ENCODE measurements around the gene CYP26B1.

The CYP26B1 gene

DNA sequence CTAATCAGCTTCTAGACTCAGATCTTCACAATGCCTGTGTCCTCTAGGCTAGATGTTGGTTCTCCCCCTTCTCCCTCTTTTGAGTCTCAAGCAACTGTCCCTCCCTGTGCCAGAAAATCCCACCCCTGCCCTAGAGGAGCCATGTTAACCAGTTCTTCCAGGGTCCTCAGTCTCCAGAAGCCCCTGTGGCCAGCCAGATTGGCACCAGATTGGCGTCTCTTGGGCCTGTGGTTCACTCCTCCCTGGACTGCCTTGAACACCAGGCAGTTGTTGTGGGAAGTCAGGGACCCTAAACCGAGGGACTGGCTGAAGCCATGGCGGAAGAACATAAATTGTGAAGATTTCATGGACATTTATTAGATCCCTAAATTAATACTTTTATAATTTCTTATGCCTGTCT, 36.6 kb downstream of the CYP26B1 start:
- TF ChIP-seq, protein P1, sequence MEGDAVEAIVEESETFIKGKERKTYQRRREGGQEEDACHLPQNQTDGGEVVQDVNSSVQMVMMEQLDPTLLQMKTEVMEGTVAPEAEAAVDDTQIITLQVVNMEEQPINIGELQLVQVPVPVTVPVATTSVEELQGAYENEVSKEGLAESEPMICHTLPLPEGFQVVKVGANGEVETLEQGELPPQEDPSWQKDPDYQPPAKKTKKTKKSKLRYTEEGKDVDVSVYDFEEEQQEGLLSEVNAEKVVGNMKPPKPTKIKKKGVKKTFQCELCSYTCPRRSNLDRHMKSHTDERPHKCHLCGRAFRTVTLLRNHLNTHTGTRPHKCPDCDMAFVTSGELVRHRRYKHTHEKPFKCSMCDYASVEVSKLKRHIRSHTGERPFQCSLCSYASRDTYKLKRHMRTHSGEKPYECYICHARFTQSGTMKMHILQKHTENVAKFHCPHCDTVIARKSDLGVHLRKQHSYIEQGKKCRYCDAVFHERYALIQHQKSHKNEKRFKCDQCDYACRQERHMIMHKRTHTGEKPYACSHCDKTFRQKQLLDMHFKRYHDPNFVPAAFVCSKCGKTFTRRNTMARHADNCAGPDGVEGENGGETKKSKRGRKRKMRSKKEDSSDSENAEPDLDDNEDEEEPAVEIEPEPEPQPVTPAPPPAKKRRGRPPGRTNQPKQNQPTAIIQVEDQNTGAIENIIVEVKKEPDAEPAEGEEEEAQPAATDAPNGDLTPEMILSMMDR (IDR thresholded peaks at IDR 0.05; ENCODE audit: unreplicated experiment in 3 of 3) = no peak
- no peak overlapping the region for H3K4me3 Mint-ChIP-seq
- H3K36me3 Mint-ChIP-seq (ENCODE audit: low read depth) = no peaks in the 10 kb centered on the region
- H3K27me3 Mint-ChIP-seq (ENCODE audit: low read depth) = peaks cover 38% of the 10 kb centered on the region
- H3K27ac Mint-ChIP-seq = no peak overlapping the region
- peaks cover 3% of the 10 kb centered on the region for H3K9me3 Mint-ChIP-seq
- peaks cover 9% of the 10 kb centered on the region for H3K4me1 Mint-ChIP-seq

DNA sequence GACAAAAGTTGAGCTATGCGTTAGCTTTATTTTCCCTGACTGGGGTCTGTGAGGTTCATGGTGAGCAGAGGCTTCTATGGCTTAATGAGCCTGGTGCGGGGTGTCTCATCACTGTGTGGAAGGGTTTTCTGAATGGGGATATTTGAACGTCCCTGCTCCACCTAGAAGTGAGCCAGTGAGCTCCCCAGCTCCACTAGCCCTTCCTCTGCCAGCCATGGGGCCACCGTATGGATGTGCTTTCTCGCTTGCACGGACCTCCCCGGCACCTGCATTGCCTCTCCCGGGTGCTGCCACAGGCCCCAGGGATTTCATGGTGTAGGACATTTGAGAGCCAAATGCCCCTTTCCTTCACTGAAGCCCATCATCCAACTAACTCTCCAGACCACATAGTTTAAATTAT, 37.8 kb downstream of the CYP26B1 start:
- H3K4me1 Mint-ChIP-seq = peaks cover 9% of the 10 kb centered on the region
- TF ChIP-seq, protein P1 (IDR thresholded peaks at IDR 0.05; ENCODE audit: unreplicated experiment in 3 of 3) = no peak
- H3K4me3 Mint-ChIP-seq = no peak overlapping the region
- peaks cover 3% of the 10 kb centered on the region for H3K9me3 Mint-ChIP-seq
- H3K36me3 Mint-ChIP-seq (ENCODE audit: low read depth) = no peaks in the 10 kb centered on the region
- no peak overlapping the region for H3K27ac Mint-ChIP-seq
- peaks cover 49% of the 10 kb centered on the region for H3K27me3 Mint-ChIP-seq (ENCODE audit: low read depth)

DNA sequence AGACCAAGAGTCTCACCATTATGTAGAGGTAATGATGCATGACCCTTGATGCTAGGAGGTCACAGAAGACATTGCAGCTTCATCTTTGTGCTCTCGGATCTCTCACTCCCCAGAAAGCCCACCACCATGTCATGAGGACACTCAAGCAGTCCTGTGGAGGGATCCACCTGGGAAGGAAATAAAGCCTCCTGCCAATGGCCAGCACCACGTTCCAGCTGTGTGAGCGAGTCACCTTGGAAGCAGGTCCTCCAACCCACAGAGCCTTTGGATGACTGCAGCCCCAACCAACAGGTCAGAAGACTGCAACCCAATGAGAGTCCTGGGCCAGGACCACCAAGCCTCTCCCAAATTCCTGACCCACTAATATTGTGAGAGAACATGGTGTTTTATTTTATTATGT, 38.4 kb downstream of the CYP26B1 start:
- Mint-ChIP-seq H3K9me3 (peaks cover 3% of the 10 kb centered on the region), H3K36me3 (ENCODE audit: low read depth) (no peaks in the 10 kb centered on the region), H3K4me1 (peaks cover 9% of the 10 kb centered on the region), H3K27me3 (ENCODE audit: low read depth) (peaks cover 54% of the 10 kb centered on the region), H3K4me3 (no peak overlapping the region), H3K27ac (no peak overlapping the region)
- TF ChIP-seq, protein P1 (IDR thresholded peaks at IDR 0.05; ENCODE audit: unreplicated experiment in 3 of 3) = no peak

DNA sequence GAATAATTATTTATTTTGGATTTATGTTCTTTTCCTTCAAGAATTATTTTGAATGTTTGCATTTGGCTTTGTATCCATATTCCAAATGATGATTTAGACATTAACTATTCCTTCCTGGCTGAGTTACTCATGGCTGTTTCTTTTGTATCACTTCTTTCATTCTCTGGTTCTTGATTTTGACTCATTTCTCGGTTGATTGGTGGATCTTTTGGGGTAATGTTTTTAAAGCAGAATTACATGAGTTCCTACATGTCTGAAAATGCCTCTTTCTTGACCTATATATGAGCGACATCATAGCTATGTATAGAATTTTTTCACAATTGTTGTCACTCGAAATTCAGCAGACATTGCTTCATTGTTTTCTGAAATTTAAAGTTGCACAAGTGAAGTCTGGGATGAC, 39.5 kb downstream of the CYP26B1 start:
- Mint-ChIP-seq H3K27ac (no peak overlapping the region), H3K4me3 (no peak overlapping the region), H3K27me3 (ENCODE audit: low read depth) (peaks cover 62% of the 10 kb centered on the region), H3K9me3 (peaks cover 3% of the 10 kb centered on the region), H3K36me3 (ENCODE audit: low read depth) (no peaks in the 10 kb centered on the region), H3K4me1 (peaks cover 10% of the 10 kb centered on the region)
- TF ChIP-seq, protein P1 (IDR thresholded peaks at IDR 0.05; ENCODE audit: unreplicated experiment in 3 of 3) = no peak

DNA sequence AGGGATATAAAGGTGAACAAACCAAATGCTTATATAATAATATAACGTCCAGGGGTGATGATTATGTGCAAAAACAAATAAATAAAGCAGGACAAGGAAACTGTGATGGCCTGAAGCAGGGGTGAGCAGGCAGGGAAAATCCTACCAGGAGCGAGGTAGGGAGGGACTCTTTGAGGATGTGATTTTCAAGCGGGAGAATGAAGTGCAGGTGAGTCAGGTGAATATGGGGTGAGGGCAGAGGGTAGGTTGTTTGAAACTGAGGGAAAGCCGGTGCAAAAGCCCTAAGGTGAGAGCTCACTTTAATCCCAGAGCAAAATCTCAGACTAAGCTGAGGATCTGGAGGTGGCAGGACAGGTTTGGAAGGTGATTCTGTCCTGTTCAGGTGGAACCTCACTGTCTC, 40.7 kb downstream of the CYP26B1 start:
- H3K9me3 Mint-ChIP-seq = peaks cover 3% of the 10 kb centered on the region
- no peaks in the 10 kb centered on the region for H3K36me3 Mint-ChIP-seq (ENCODE audit: low read depth)
- peaks cover 68% of the 10 kb centered on the region for H3K27me3 Mint-ChIP-seq (ENCODE audit: low read depth)
- H3K4me3 Mint-ChIP-seq = no peak overlapping the region
- TF ChIP-seq, protein P1 (IDR thresholded peaks at IDR 0.05; ENCODE audit: unreplicated experiment in 3 of 3) = no peak
- H3K4me1 Mint-ChIP-seq = peaks cover 6% of the 10 kb centered on the region
- H3K27ac Mint-ChIP-seq = no peak overlapping the region

DNA sequence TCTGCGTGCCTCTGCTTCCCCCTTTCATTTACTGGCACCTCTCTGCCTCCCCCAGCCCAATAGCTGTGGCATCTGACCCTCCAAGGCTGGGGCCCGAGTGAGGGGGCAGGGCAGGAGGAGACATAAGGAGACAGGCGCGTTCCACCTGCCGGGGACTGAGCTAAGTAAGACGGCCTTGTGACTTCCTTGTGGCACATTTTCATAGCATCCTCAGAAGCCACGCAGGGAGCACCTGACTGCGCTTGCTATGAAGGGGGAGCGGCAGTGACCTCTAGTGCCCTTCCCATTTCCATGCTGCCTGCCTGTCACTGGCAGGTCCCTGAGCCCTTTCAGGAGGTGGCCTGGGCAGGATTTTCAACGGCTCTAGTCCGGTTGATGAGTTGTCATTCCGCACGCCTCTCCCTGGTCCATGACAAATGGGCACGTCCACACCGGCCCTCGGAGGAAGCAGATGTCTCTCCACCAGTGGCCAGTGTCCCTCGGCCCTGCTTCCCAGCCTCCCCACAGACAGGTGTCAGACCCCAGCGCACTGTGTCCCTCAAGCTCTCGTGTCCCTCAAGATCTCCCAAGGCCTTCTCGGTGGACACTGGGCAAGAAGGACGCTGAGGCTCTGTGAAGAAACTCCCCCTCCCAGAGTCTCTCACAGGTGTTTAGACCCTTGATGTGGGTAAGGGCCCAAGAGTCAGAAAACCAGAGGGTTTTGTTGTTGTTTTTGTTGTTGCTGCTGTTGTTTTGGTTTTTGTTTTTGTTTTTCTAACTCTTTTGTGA, 42.7 kb downstream of the CYP26B1 start:
- no peaks in the 10 kb centered on the region for H3K9me3 Mint-ChIP-seq
- H3K36me3 Mint-ChIP-seq (ENCODE audit: low read depth) = no peaks in the 10 kb centered on the region
- TF ChIP-seq, protein P1 (IDR thresholded peaks at IDR 0.05; ENCODE audit: unreplicated experiment in 3 of 3) = no peak

More for the DNA sequence above, 42.7 kb downstream of the CYP26B1 start:
- Mint-ChIP-seq H3K27ac (no peak overlapping the region), H3K4me3 (no peak overlapping the region), H3K27me3 (ENCODE audit: low read depth) (peaks cover 59% of the 10 kb centered on the region), H3K4me1 (peaks cover 6% of the 10 kb centered on the region)
